GM12878 (cell line): Measurements from ENCODE around the gene TMEM175. TPM values are rescaled to one million over a fixed set of nuclear protein-coding genes. Genes with fewer than 3 reads are reported as not detected.

Source experiments
- ATAC-seq: fragments of 200-7000 bp; cut with Tn5 transposase; 3 replicates; pipeline ENCODE4 v1.9.1; 2020; ENCODE audit warnings: mild to moderate bottlenecking, moderate library complexity
- BruUV-seq: library from RNA; stranded (reverse); fragments of 400-500 nt; replicated peaks from 2 replicates; lab custom pipeline; 2021; lab: Mats Ljungman, UMichigan
- CTCF ChIA-PET: fragments of 300-600 bp; sonication (Branson Sonifier 250); formaldehyde crosslinking; extraction: SDS; loops from one replicate; lab custom pipeline; 2021; ENCODE audit warnings: inconsistent platforms; lab: Yijun Ruan, JAX
- POLR2A ChIA-PET: fragments of 350-600 bp; formaldehyde crosslinking; extraction: SDS; loops from one replicate; lab custom pipeline; 2021; ENCODE audit warnings: inconsistent platforms; lab: Charles Lee
- RAD21 ChIA-PET: fragments of 300-600 bp; sonication (Branson Sonifier 250); formaldehyde crosslinking; loops from one replicate; lab custom pipeline; 2023; ENCODE audit warnings: antibody characterized with exemption; ENCODE audit not compliant: unreplicated experiment; lab: Charles Lee
- SMC1A ChIA-PET: fragments of 300-600 bp; sonication (Branson Sonifier 250); formaldehyde crosslinking; loops from one replicate; lab custom pipeline; 2023; ENCODE audit not compliant: unreplicated experiment, uncharacterized antibody; lab: Charles Lee
- DNase-seq: peaks from one replicate; pipeline ENCODE4 v3.0.0-alpha.2; 2011; ENCODE audit warnings: low read depth, low spot score
- FAIRE-seq: peaks from 3 replicates; lab custom pipeline; 2011; peaks lifted over from hg19 to GRCh38; lab: Jason Lieb, UNC
- H2AFZ ChIP-seq: 2 replicates; pipeline ENCODE4 v1.6.0; 2011; ENCODE audit warnings: low read depth, low read length, control low read depth; ENCODE audit not compliant: control insufficient read depth
- H3K27ac ChIP-seq: 2 replicates; pipeline ENCODE4 v1.5.1; 2011; ENCODE audit warnings: control low read depth; ENCODE audit not compliant: control insufficient read depth, insufficient read depth
- H3K27me3 ChIP-seq, 2 experiments: replicated peaks in 1 of 2; 2 replicates each; pipeline versions ENCODE4 v1.6.0 to v1.6.1; 2011; ENCODE audit warnings: low read length in 1 of 2; ENCODE audit not compliant: control insufficient read depth in 2 of 2, insufficient read depth in 2 of 2
- H3K36me3 ChIP-seq, 2 experiments: 2 replicates each; pipeline ENCODE4 v1.5.1; 2011; ENCODE audit warnings: low read length in 1 of 2; ENCODE audit not compliant: control insufficient read depth in 2 of 2, insufficient read depth in 2 of 2
- H3K4me1 ChIP-seq: 2 replicates; pipeline ENCODE4 v1.6.1; 2011; ENCODE audit warnings: mild to moderate bottlenecking, low read length, moderate library complexity, mixed read lengths; ENCODE audit not compliant: control insufficient read depth, insufficient read depth
- H3K4me2 ChIP-seq: 2 replicates; pipeline ENCODE4 v1.6.0; 2011; ENCODE audit warnings: control low read depth; ENCODE audit not compliant: control insufficient read depth, insufficient read depth
- H3K4me3 ChIP-seq: fragments of 200-600 bp; sonication (generic); 2 replicates; pipeline ENCODE4 v1.5.1; 2016
- H3K79me2 ChIP-seq: 2 replicates; pipeline ENCODE4 v1.6.0; 2011; ENCODE audit warnings: low read length; ENCODE audit not compliant: control insufficient read depth, insufficient read depth
- H3K9ac ChIP-seq: 2 replicates; pipeline ENCODE4 v1.8.0; 2011; ENCODE audit warnings: low read length, control low read depth, mixed read lengths; ENCODE audit not compliant: control insufficient read depth, insufficient read depth
- H3K9me3 ChIP-seq: replicated peaks from 3 replicates; pipeline ENCODE4 v1.5.1; 2011; ENCODE audit warnings: mild to moderate bottlenecking, low read length; ENCODE audit not compliant: control insufficient read depth, insufficient read depth
- H4K20me1 ChIP-seq: 2 replicates; pipeline ENCODE4 v1.6.0; 2011; ENCODE audit not compliant: control insufficient read depth, insufficient read depth
- BCLAF1 ChIP-seq: fragments of 450-650 bp; IDR thresholded peaks from 2 replicates; pipeline ENCODE4 v1.6.1; 2017; ENCODE audit warnings: antibody characterized with exemption, mild to moderate bottlenecking, moderate library complexity
- BHLHE40 ChIP-seq, 2 experiments: fragments of 450-650 bp in 1 of 2; IDR thresholded peaks; 2 replicates each; pipeline ENCODE4 v1.6.1; 2011 to 2017; ENCODE audit warnings: low read depth in 2 of 2, borderline replicate concordance in 1 of 2, improper control_type of control experiment in 1 of 2, low read length in 1 of 2, mild to moderate bottlenecking in 1 of 2
- CEBPB ChIP-seq, 2 experiments: fragments of 150-350 bp in 1 of 2; IDR thresholded peaks; 2 replicates each; pipeline ENCODE4 v1.6.1; 2012 to 2014; ENCODE audit warnings: low read depth in 2 of 2, low read length in 2 of 2, borderline replicate concordance in 1 of 2, inconsistent platforms in 1 of 2
- E2F4 ChIP-seq: IDR thresholded peaks from 2 replicates; pipeline ENCODE4 v1.6.1; 2012; ENCODE audit warnings: low read depth, low read length, improper control_type of control experiment
- MEF2A ChIP-seq: IDR thresholded peaks from 2 replicates; pipeline ENCODE4 v1.6.1; 2011; ENCODE audit warnings: low read depth, mild to moderate bottlenecking, low read length, moderate library complexity; ENCODE audit not compliant: insufficient read depth
- SMAD5 ChIP-seq: IDR thresholded peaks from 2 replicates; pipeline ENCODE4 v1.6.1; 2016; ENCODE audit warnings: antibody characterized with exemption, low read depth
- SMC3 ChIP-seq: IDR thresholded peaks from 2 replicates; pipeline ENCODE4 v1.6.1; 2011; ENCODE audit warnings: low read length, improper control_type of control experiment, borderline replicate concordance
- SP1 ChIP-seq: IDR thresholded peaks from one replicate; pipeline ENCODE4 v1.6.1; 2011; ENCODE audit warnings: low read depth, low read length
- TCF7 ChIP-seq: IDR thresholded peaks from 2 replicates; pipeline ENCODE4 v1.6.1; 2014; ENCODE audit warnings: antibody characterized with exemption, borderline replicate concordance
- YY1 ChIP-seq: IDR thresholded peaks from 2 replicates; pipeline ENCODE4 v1.6.1; 2011; ENCODE audit warnings: low read depth, mild to moderate bottlenecking, low read length
- ZNF384 ChIP-seq: IDR thresholded peaks from 2 replicates; pipeline ENCODE4 v1.6.1; 2012; ENCODE audit warnings: low read depth, mild to moderate bottlenecking, low read length, improper control_type of control experiment, borderline replicate concordance
- WGBS: methylation state at CpG from one replicate; pipeline ENCODE4 v1.1.6; 2016; ENCODE audit warnings: low lambda C conversion rate; ENCODE audit not compliant: insufficient replicate concordance, insufficient coverage; ENCODE audit errors: missing lambda C conversion rate; 5-methylcytosine and 5-hydroxymethylcytosine counted together
- in situ Hi-C: fragments of 300-500 bp; cut with MboI; formaldehyde crosslinking; loops from 9 replicates; pipeline ENCODE4 v1.14.3; 2018; ENCODE audit warnings: mixed read lengths
- intact Hi-C: fragments of 100-400 bp; cut with micrococcal nuclease; formaldehyde crosslinking; loops from one replicate; pipeline ENCODE4 v1.14.2; 2022; ENCODE audit not compliant: unreplicated experiment
- polyA plus RNA-seq, 11 experiments: library from polyadenylated mRNA; depleted of rRNA in 4 of 11; unstranded in 6 of 11; stranded (reverse) in 5 of 11; fragments of >200 nt; fragmentation: Nextera tagmentation in 4 of 11; fragmentation: Illumina TruSeq in 1 of 11; extraction: Ambion mirVana in 4 of 11; extraction: Trizol in 1 of 11; gene quantifications; 1 replicate in 1 of 11; 2 replicates in 10 of 11; pipeline versions ENCODE4 v1.2.1 to v1.2.3, GENCODE V29; 2011 to 2016; ENCODE audit warnings: inconsistent platforms in 2 of 11, missing spikeins in 2 of 11, low read depth in 1 of 11
- total RNA-seq, 4 experiments: library from RNA; depleted of rRNA in 3 of 4; stranded (reverse); fragments of >200 nt in 3 of 4; fragmentation: Illumina TruSeq in 1 of 4; extraction: Trizol in 1 of 4; gene quantifications; 2 replicates each; pipeline versions ENCODE4 v1.2.1 to v1.2.3, GENCODE V29; 2013 to 2021

TMEM175 gene
- total and polyA plus RNA-seq, 10 of the 15 experiments (the other 5 are each of a cell fraction or from before 2014, with no cell fraction given): 0.11 to 39.5 (median 22.3) TPM

GRCh38 chr4:917466-917865 is 14.8 kb upstream of the TMEM175 start:
- Histone ChIP-seq H3K4me3 (no peak overlapping the region), H4K20me1 (peaks cover 1% of the 10 kb centered on the region; the same call in 1 of the 2 replicates), H3K9ac (no peak overlapping the region), H3K4me2 (no peak overlapping the region), H3K79me2 (peaks cover 72% of the 10 kb centered on the region), H2AFZ (no peak overlapping the region), H3K36me3 (peaks cover 4 to 7% of the 10 kb centered on the region in 2 experiments; a peak in 3 of 4 replicates), H3K27me3 (no peaks in the 10 kb centered on the region), H3K4me1 (peaks cover 28% of the 10 kb centered on the region), H3K9me3 (peaks cover 9% of the 10 kb centered on the region; the same call in 2 of the 3 replicates), H3K27ac (no peak overlapping the region)
- CTCF ChIA-PET: no interaction called here
- RAD21 ChIA-PET: no interaction called here
- SMC1A ChIA-PET: interaction anchor here (1.4 kb wide), 2 partner anchors 16 to 26 kb away, joined by 3 to 4 read pairs; no protein-coding TSS in a partner anchor
- DNase-seq: no peak
- in situ Hi-C loops: no loop called here
- whole genome bisulfite sequencing: 98% methylated on average over 7 of the region's 7 CpGs
- TF ChIP-seq BCLAF1 (no peak), CEBPB (IDR thresholded peaks at IDR 0.05; ENCODE audit: borderline replicate concordance in 1 of 2, low read depth in 2 of 2, low read length in 2 of 2) (no peak), SP1 (no peak), SMC3 (no peak), BHLHE40 (IDR thresholded peaks at IDR 0.05; ENCODE audit: borderline replicate concordance in 1 of 2, low read depth in 2 of 2, low read length in 1 of 2) (no peak), TCF7 (no peak), ZNF384 (no peak), SMAD5 (no peak), YY1 (no peak), E2F4 (no peak), MEF2A (no peak)
- FAIRE-seq: no peak
- no TSS peak for BruUV-seq
- intact Hi-C loops: no loop called here
- no peak for ATAC-seq
- POLR2A ChIA-PET: no interaction called here
